ENCODE data around the gene ATP6V1F.

GRCh38 chr7:128818694-128819093 lies 44.0 kb upstream of the ATP6V1F start:
- TF ChIP-seq, protein P1, sequence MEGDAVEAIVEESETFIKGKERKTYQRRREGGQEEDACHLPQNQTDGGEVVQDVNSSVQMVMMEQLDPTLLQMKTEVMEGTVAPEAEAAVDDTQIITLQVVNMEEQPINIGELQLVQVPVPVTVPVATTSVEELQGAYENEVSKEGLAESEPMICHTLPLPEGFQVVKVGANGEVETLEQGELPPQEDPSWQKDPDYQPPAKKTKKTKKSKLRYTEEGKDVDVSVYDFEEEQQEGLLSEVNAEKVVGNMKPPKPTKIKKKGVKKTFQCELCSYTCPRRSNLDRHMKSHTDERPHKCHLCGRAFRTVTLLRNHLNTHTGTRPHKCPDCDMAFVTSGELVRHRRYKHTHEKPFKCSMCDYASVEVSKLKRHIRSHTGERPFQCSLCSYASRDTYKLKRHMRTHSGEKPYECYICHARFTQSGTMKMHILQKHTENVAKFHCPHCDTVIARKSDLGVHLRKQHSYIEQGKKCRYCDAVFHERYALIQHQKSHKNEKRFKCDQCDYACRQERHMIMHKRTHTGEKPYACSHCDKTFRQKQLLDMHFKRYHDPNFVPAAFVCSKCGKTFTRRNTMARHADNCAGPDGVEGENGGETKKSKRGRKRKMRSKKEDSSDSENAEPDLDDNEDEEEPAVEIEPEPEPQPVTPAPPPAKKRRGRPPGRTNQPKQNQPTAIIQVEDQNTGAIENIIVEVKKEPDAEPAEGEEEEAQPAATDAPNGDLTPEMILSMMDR (IDR thresholded peaks at IDR 0.05), result no peak
- no peak for TF ChIP-seq POLR2A (IDR thresholded peaks at IDR 0.05)
